ENCODE measurements around the gene GALNT16.

GALNT16 gene

GRCh38 chr14:69395929-69396328, 136.0 kb downstream of the GALNT16 start:
- peak overlapping the region; percentile 95 for H3K9ac ChIP-seq (ENCODE audit: low read depth, low read length, poor library complexity, severe bottlenecking)
- H3F3A ChIP-seq (ENCODE audit: low read depth): no peaks in the 10 kb centered on the region
- peak overlapping the region; percentile 93 for H3K4me2 ChIP-seq (ENCODE audit: low read depth, low read length, poor library complexity, severe bottlenecking)
- H3K9me2 ChIP-seq (replicated peaks; ENCODE audit: low read depth, low read length): no peaks in the 10 kb centered on the region
- no peak overlapping the region for H2AFZ ChIP-seq (ENCODE audit: low read length)
- no peaks in the 10 kb centered on the region for H3K9me3 ChIP-seq (ENCODE audit: insufficient read depth, low read depth, low read length)
- TF ChIP-seq EZH2phosphoT487 (IDR thresholded peaks at IDR 0.05; ENCODE audit: borderline replicate concordance) (no peak), CTCF (conservative IDR thresholded peaks at IDR 0.05; ENCODE audit: low read length) (no peak)
- H3K4me1 ChIP-seq (ENCODE audit: insufficient read depth, low read length, poor library complexity, severe bottlenecking): peaks cover 75% of the 10 kb centered on the region
- H3K27me3 ChIP-seq (ENCODE audit: insufficient read depth, low read length, poor library complexity, severe bottlenecking): no peaks in the 10 kb centered on the region
- H3K36me3 ChIP-seq (ENCODE audit: insufficient read depth, low read length): peaks cover 44% of the 10 kb centered on the region
- peak overlapping the region; percentile 90 for H3K4me3 ChIP-seq (ENCODE audit: low read length, poor library complexity, severe bottlenecking)
- H4K20me1 ChIP-seq (ENCODE audit: insufficient read depth, low read length, poor library complexity, severe bottlenecking): peaks cover 87% of the 10 kb centered on the region
- H3K79me2 ChIP-seq (ENCODE audit: insufficient read depth, low read length): peaks cover 96% of the 10 kb centered on the region

- peak within 1 kb of the TSS; percentile 94 for H3K4me2 ChIP-seq (ENCODE audit: low read depth, low read length, poor library complexity, severe bottlenecking)
- H3K4me3 ChIP-seq (ENCODE audit: low read length, poor library complexity, severe bottlenecking): peak within 1 kb of the TSS; percentile 90
- H3K4me1 ChIP-seq (ENCODE audit: insufficient read depth, low read length, poor library complexity, severe bottlenecking): peaks cover 76% of the 10 kb centered on the region
- H3K9me3 ChIP-seq (ENCODE audit: insufficient read depth, low read depth, low read length): no peaks in the 10 kb centered on the region
- H3F3A ChIP-seq (ENCODE audit: low read depth): no peaks in the 10 kb centered on the region
- peak within 1 kb of the TSS; percentile 95 for H3K9ac ChIP-seq (ENCODE audit: low read depth, low read length, poor library complexity, severe bottlenecking)
- peaks cover 93% of the 10 kb centered on the region for H3K79me2 ChIP-seq (ENCODE audit: insufficient read depth, low read length)
- H3K27me3 ChIP-seq (ENCODE audit: insufficient read depth, low read length, poor library complexity, severe bottlenecking): no peaks in the 10 kb centered on the region
- H3K9me2 ChIP-seq (replicated peaks; ENCODE audit: low read depth, low read length): no peaks in the 10 kb centered on the region
- peak within 1 kb of the TSS; percentile 95 for H2AFZ ChIP-seq (ENCODE audit: low read length)
- TF ChIP-seq CTCF (conservative IDR thresholded peaks at IDR 0.05; ENCODE audit: low read length): no peak
- no peak for TF ChIP-seq EZH2phosphoT487 (IDR thresholded peaks at IDR 0.05; ENCODE audit: borderline replicate concordance)
- peaks cover 82% of the 10 kb centered on the region for H4K20me1 ChIP-seq (ENCODE audit: insufficient read depth, low read length, poor library complexity, severe bottlenecking)
- peaks cover 29% of the 10 kb centered on the region; the same call in 1 of the 2 replicates for H3K36me3 ChIP-seq (ENCODE audit: insufficient read depth, low read length)
Measured at GRCh38 chr14:69398053-69398817, 138.3 kb downstream of the GALNT16 start, which contains the start of the genes ERH and SLC39A9. ERH (minus strand) TSS chr14:69398299; CDS start chr14:69398233, 66 bp downstream. SLC39A9 (plus strand) TSS chr14:69398692; CDS start chr14:69399370, 678 bp downstream.

GRCh38 chr14:69398818-69399210, 138.9 kb downstream of the GALNT16 start:
- peak overlapping the region; percentile 95 for H3K9ac ChIP-seq (ENCODE audit: low read depth, low read length, poor library complexity, severe bottlenecking)
- H3K27me3 ChIP-seq (ENCODE audit: insufficient read depth, low read length, poor library complexity, severe bottlenecking): no peaks in the 10 kb centered on the region
- H3K4me1 ChIP-seq (ENCODE audit: insufficient read depth, low read length, poor library complexity, severe bottlenecking): peaks cover 72% of the 10 kb centered on the region
- peaks cover 76% of the 10 kb centered on the region for H4K20me1 ChIP-seq (ENCODE audit: insufficient read depth, low read length, poor library complexity, severe bottlenecking)
- no peaks in the 10 kb centered on the region for H3K9me3 ChIP-seq (ENCODE audit: insufficient read depth, low read depth, low read length)
- H2AFZ ChIP-seq (ENCODE audit: low read length): peak overlapping the region; percentile 95
- H3K9me2 ChIP-seq (replicated peaks; ENCODE audit: low read depth, low read length): no peaks in the 10 kb centered on the region
- peaks cover 23% of the 10 kb centered on the region; the same call in 1 of the 2 replicates for H3K36me3 ChIP-seq (ENCODE audit: insufficient read depth, low read length)
- H3F3A ChIP-seq (ENCODE audit: low read depth): no peaks in the 10 kb centered on the region
- TF ChIP-seq CTCF (conservative IDR thresholded peaks at IDR 0.05; ENCODE audit: low read length): no peak
- TF ChIP-seq EZH2phosphoT487 (IDR thresholded peaks at IDR 0.05; ENCODE audit: borderline replicate concordance): no peak
- H3K4me3 ChIP-seq (ENCODE audit: low read length, poor library complexity, severe bottlenecking): peak overlapping the region; percentile 90
- H3K79me2 ChIP-seq (ENCODE audit: insufficient read depth, low read length): peaks cover 93% of the 10 kb centered on the region
- H3K4me2 ChIP-seq (ENCODE audit: low read depth, low read length, poor library complexity, severe bottlenecking): peak overlapping the region; percentile 94

Data from Loucy (cell line).